VCaP (cell line): Measurements from ENCODE around the gene ALKBH6.

ENCODE experiments used
- H3K27ac ChIP-seq: fragments of 450-650 bp; 2 replicates; pipeline ENCODE4 v1.5.1; 2017
- CTCF ChIP-seq: fragments of 450-650 bp; conservative IDR thresholded peaks from 2 replicates; pipeline ENCODE4 v1.5.1; 2017; ENCODE audit warnings: mild to moderate bottlenecking, moderate library complexity

The ALKBH6 gene

GRCh38 chr19:35977446-35978222 lies 36.4 kb downstream of the ALKBH6 start:
- no peak overlapping the region for H3K27ac ChIP-seq
- no peak for TF ChIP-seq CTCF

- TF ChIP-seq CTCF = no peak
- no peak overlapping the region for H3K27ac ChIP-seq
These were observed 38.3 kb downstream of the ALKBH6 start for GRCh38 chr19:35975608-35976214.

- H3K27ac ChIP-seq = no peak overlapping the region
- no peak for TF ChIP-seq CTCF
These were observed 40.5 kb downstream of the ALKBH6 start for GRCh38 chr19:35973487-35973886.

- H3K27ac ChIP-seq = no peak overlapping the region
- no peak for TF ChIP-seq CTCF
These were observed 47.2 kb downstream of the ALKBH6 start for GRCh38 chr19:35966771-35967170.

- no peak overlapping the region for H3K27ac ChIP-seq
- no peak for TF ChIP-seq CTCF
These were observed 50.5 kb downstream of the ALKBH6 start for GRCh38 chr19:35963514-35963913.

- no peak for TF ChIP-seq CTCF
- no peak overlapping the region for H3K27ac ChIP-seq
These were observed 53.5 kb downstream of the ALKBH6 start for GRCh38 chr19:35960432-35960972.

- H3K27ac ChIP-seq = no peak overlapping the region
- no peak for TF ChIP-seq CTCF
These were observed 54.1 kb downstream of the ALKBH6 start for GRCh38 chr19:35959968-35960320.
